ENCODE measurements around the gene ARHGAP35.

GRCh38 chr19:46847528-46847927 lies 13.3 kb upstream of the ARHGAP35 start:
- TF ChIP-seq NANOG (IDR thresholded peaks at IDR 0.05; ENCODE audit: borderline replicate concordance): no peak
- no peak for TF ChIP-seq CTCF (conservative IDR thresholded peaks at IDR 0.05; ENCODE audit: low read depth in 2 of 2)
- TF ChIP-seq EZH2phosphoT487 (IDR thresholded peaks at IDR 0.05; ENCODE audit: unreplicated experiment): no peak
- no peak for TF ChIP-seq CREB1 (CRISPR knock-in tag; IDR thresholded peaks at IDR 0.05; ENCODE audit: low read depth)
- no peak for TF ChIP-seq POLR2AphosphoS5 (IDR thresholded peaks at IDR 0.05; ENCODE audit: low read depth)
- TF ChIP-seq EZH2 (IDR thresholded peaks at IDR 0.05; ENCODE audit: low read depth, unreplicated experiment): no peak
- TF ChIP-seq REST (IDR thresholded peaks at IDR 0.05; ENCODE audit: unreplicated experiment): no peak
- TF ChIP-seq JUNB (IDR thresholded peaks at IDR 0.05; ENCODE audit: unreplicated experiment): no peak
- no peak for TF ChIP-seq STAT1 (IDR thresholded peaks at IDR 0.05; ENCODE audit: unreplicated experiment)
- no peak for TF ChIP-seq ZNF114 (CRISPR knock-in tag; IDR thresholded peaks at IDR 0.05)
- TF ChIP-seq ETS1 (IDR thresholded peaks at IDR 0.05): no peak
- TF ChIP-seq ZNF331 (CRISPR knock-in tag; IDR thresholded peaks at IDR 0.05; ENCODE audit: low read depth): no peak
- TF ChIP-seq ZNF462 (CRISPR knock-in tag; IDR thresholded peaks at IDR 0.05): no peak
